Activated T-helper 1 cell treated with anti-CD3 and anti-CD28 coated beads, Interleukin-12 subunit alpha, Interleukin-12 subunit beta, Interleukin-2, Interleukin-4 antibody, amounts not matched to agents 30 ng/mL and 10 ng/mL and 1 ng/mL, durations not matched to agents 14 hours and 24 hours and 36 hours (primary cell): ENCODE results near the gene MFN2. TPM values are rescaled to one million over a fixed set of nuclear protein-coding genes. Genes with fewer than 3 reads are reported as not detected.
A peak's percentile ranks its signal among the peaks of the same experiment; 100 is the strongest.
"Not testable (repeated sequence)": the region's sequence is repeated elsewhere in the genome, so short reads cannot be mapped to it uniquely, and the experiment has no call there.

ENCODE experiments used
- DNase-seq: peaks from one replicate; pipeline ENCODE4 v3.0.0; 2021; ENCODE audit warnings: low spot score
- H3K27ac Mint-ChIP-seq: one replicate; pipeline ENCODE4 v1.8.0; 2021; ENCODE audit warnings: mild to moderate bottlenecking, mixed read lengths
- H3K27me3 Mint-ChIP-seq: one replicate; pipeline ENCODE4 v1.8.0; 2022; ENCODE audit warnings: mild to moderate bottlenecking, moderate library complexity, mixed read lengths; ENCODE audit not compliant: insufficient read depth
- H3K36me3 Mint-ChIP-seq: one replicate; pipeline ENCODE4 v1.8.0; 2021; ENCODE audit warnings: low read depth, mixed read lengths
- H3K4me1 Mint-ChIP-seq: one replicate; pipeline ENCODE4 v1.8.0; 2021; ENCODE audit warnings: low read depth, mixed read lengths
- H3K4me3 Mint-ChIP-seq: one replicate; pipeline ENCODE4 v1.8.0; 2021; ENCODE audit warnings: mild to moderate bottlenecking, moderate library complexity, mixed read lengths
- H3K9me3 Mint-ChIP-seq: one replicate; pipeline ENCODE4 v1.8.0; 2021; ENCODE audit warnings: mixed read lengths
- intact Hi-C: fragments of 100-400 bp; cut with micrococcal nuclease; formaldehyde crosslinking; loops from one replicate; pipeline ENCODE4 v1.15.1; 2024
- total RNA-seq: library from RNA; stranded (reverse); gene quantifications from 2 replicates; pipeline ENCODE4 v1.2.3, GENCODE V29; 2022

Gene MFN2
- total RNA-seq, 1 donor from 2014 or later: 88.1 TPM

GRCh38 chr1:12039824-12040456, 59.7 kb downstream of the MFN2 start:
- DNase-seq, H3K36me3 Mint-ChIP-seq, H3K27ac Mint-ChIP-seq, H3K9me3 Mint-ChIP-seq, H3K27me3 Mint-ChIP-seq, H3K4me3 Mint-ChIP-seq: not testable (repeated sequence)
- H3K4me1 Mint-ChIP-seq: peaks cover 47% of the 10 kb centered on the region
- intact Hi-C loops: loop anchor here (1.0 to 10.0 kb wide), 4 partner anchors 21 to 655 kb away; partner anchors contain the start of gene MIIP

DNA sequence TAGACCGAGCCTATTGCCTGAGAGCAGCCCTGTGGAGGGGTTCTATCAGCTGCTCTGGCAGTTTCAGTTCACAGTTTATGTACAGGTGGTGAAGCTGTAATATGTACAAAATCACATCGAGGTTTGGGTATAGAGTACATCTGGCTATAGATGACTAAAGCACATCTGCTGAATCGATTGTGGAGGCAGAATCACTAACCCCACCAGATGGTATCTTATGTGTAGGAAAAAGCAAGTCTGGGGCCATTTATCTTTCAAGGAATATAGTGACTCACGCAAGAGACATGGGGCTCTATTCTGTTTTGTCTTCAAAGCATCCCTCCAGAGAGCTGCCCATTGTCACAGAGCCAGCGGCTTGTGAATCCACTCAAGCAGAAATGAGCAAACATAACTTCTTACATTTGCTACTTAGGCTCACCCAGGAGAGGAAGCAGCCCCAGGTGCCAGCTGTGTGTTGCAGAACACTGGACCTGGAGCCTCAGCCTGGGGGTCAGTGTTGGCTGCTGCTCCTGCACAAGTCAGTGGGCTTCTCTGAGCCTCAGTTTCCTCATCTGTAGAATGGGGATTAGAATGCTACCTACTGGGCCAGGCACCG, 60.3 kb downstream of the MFN2 start:
- peak overlapping the region; percentile 29 for H3K27ac Mint-ChIP-seq
- H3K27me3 Mint-ChIP-seq: no peaks in the 10 kb centered on the region
- H3K9me3 Mint-ChIP-seq: no peaks in the 10 kb centered on the region
- no peak overlapping the region for H3K4me3 Mint-ChIP-seq
- no peak for DNase-seq
- intact Hi-C loops: loop anchor here (1.0 to 10.0 kb wide), 4 partner anchors 21 to 656 kb away; partner anchors contain the start of gene MIIP
- peaks cover 48% of the 10 kb centered on the region for H3K4me1 Mint-ChIP-seq
- peaks cover 3% of the 10 kb centered on the region for H3K36me3 Mint-ChIP-seq

DNA sequence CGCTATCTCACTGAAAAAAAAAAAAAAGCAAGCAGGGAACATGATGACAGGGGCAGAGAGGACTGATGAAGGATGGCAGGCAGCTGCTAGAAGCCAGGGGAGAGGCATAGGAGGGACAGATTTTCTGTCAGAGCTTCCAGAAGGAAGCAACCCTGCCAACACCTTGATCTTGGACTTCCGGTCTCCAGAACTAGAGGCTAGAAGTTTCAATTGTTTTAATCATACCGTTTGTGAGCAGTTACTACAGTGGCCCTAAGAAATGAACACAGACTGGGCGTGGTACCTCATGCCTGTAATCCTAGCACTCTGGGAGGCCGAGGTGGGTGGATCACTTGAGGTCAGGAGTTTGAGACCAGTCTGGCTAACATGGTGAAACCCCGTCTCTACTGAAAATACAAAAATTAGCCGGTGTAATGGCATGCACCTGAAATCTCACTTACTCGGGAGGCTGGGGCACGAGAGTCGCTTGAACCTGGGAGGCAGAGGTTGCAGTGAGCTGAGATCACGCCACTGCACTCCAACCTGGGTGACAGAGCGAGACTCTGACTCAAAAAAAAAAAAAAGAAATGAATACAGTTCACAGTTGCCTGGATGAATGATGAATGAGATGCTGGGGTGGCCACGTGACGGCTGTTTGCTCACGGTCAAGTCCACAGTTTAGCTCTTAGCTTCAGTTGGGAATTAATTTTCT, 64.1 kb downstream of the MFN2 start:
- DNase-seq, H3K36me3 Mint-ChIP-seq, H3K27me3 Mint-ChIP-seq, H3K9me3 Mint-ChIP-seq, H3K4me3 Mint-ChIP-seq, H3K27ac Mint-ChIP-seq: not testable (repeated sequence)
- intact Hi-C loops: loop anchor here (10.0 kb wide), 1 partner anchor 660 kb away; no protein-coding TSS in a partner anchor
- H3K4me1 Mint-ChIP-seq: peaks cover 26% of the 10 kb centered on the region

DNA sequence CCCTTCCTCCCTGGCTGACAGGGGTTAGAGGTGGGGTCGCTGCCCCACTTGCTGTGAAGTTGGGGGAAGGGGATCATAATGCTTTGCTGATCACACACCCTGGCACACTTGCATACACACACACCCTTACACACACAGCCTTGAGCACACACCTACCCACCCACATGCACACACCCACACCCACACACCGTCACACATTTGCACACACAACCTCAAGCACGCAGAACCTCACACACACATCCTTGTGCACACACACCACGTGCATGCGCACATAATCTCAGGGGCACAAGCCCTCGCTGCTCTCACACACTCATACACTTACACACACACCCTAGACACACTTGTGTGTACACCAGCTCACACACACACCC, 66.5 kb downstream of the MFN2 start:
- Mint-ChIP-seq H3K27me3 (no peaks in the 10 kb centered on the region), H3K36me3 (no peaks in the 10 kb centered on the region), H3K4me1 (peaks cover 12% of the 10 kb centered on the region), H3K4me3 (no peak overlapping the region), H3K9me3 (no peaks in the 10 kb centered on the region), H3K27ac (no peak overlapping the region)
- intact Hi-C loops: loop anchor here (1.0 to 10.0 kb wide), 11 partner anchors 8 to 662 kb away; partner anchors contain the start of gene MIIP
- no peak for DNase-seq

DNA sequence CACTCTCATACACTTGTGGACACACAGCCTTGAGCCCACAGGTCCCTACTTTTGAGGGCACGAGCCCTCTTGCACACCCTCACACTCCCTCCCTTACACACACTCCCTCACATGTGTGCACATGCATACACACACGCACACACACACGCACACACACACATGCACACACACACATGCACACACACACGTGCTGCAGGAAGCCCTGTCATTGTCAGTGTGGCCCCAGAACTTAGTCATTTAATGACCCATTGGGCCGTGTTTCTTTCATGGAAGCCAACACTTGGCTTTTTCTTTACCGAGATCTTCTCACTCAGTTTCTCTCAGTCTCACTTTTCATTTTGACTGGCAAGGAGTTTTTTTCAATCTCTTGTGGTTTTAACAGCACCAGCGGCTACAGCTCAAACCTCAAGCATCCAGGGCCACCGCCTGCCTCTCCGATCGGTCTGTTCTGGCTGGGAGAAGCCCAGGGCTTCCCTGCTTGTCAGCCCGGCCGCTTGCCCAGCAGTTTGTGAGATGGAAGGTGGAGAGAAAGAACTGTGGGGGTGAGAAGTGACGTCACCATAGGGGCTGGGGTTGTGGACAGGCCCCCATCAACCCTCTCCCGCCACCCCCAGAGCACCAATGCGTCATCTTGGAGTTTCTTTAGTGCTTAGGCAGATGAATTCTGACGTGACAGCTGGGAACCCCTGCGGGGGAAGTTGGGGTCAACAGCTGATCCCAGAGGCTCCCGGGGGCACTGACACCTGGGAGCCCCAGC, 67.1 kb downstream of the MFN2 start:
- no peaks in the 10 kb centered on the region for H3K36me3 Mint-ChIP-seq
- no peaks in the 10 kb centered on the region for H3K9me3 Mint-ChIP-seq
- intact Hi-C loops: loop anchor here (1.0 to 10.0 kb wide), 11 partner anchors 9 to 662 kb away; partner anchors contain the start of gene MIIP
- peaks cover 18% of the 10 kb centered on the region for H3K4me1 Mint-ChIP-seq
- DNase-seq: peak; percentile 71
- H3K27ac Mint-ChIP-seq: no peak overlapping the region
- H3K4me3 Mint-ChIP-seq: no peak overlapping the region
- H3K27me3 Mint-ChIP-seq: no peaks in the 10 kb centered on the region

DNA sequence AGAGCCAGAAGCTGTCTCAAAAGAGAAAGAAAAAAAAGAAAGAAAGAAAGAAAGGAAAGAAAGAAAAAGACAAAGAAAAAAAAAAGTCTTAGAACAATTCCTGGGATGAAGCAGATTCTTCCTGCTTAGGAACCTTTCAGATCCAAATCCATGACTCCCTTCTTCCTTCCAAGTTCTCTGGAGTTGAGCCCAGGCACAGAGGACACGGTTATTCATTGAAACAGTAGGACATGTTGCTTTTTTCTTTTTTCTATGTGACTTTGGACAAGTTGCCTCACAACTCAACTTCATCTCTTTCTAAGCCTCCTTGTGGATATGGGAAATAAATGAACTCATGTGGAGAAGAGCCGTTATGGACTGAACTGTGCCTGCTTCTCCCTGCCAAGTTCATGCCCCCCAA, 68.1 kb downstream of the MFN2 start:
- no peaks in the 10 kb centered on the region for H3K27me3 Mint-ChIP-seq
- no peak overlapping the region for H3K4me3 Mint-ChIP-seq
- intact Hi-C loops: loop anchor here (5.0 to 10.0 kb wide), 3 partner anchors 114 to 664 kb away; no protein-coding TSS in a partner anchor
- H3K27ac Mint-ChIP-seq: no peak overlapping the region
- no peaks in the 10 kb centered on the region for H3K9me3 Mint-ChIP-seq
- peaks cover 25% of the 10 kb centered on the region for H3K4me1 Mint-ChIP-seq
- no peaks in the 10 kb centered on the region for H3K36me3 Mint-ChIP-seq
- no peak for DNase-seq

GRCh38 chr1:12049616-12050015, 69.4 kb downstream of the MFN2 start:
- DNase-seq: no peak
- intact Hi-C loops: loop anchor here (5.0 to 10.0 kb wide), 3 partner anchors 113 to 665 kb away; no protein-coding TSS in a partner anchor
- Mint-ChIP-seq H3K36me3 (no peaks in the 10 kb centered on the region), H3K27ac (no peak overlapping the region), H3K4me3 (no peak overlapping the region), H3K27me3 (no peaks in the 10 kb centered on the region), H3K4me1 (peaks cover 30% of the 10 kb centered on the region), H3K9me3 (no peaks in the 10 kb centered on the region)

GRCh38 chr1:12051361-12051760, 71.1 kb downstream of the MFN2 start:
- Mint-ChIP-seq H3K27me3 (no peaks in the 10 kb centered on the region), H3K27ac (no peak overlapping the region), H3K4me3 (no peak overlapping the region), H3K36me3 (peaks cover under 1% of the 10 kb centered on the region), H3K9me3 (no peaks in the 10 kb centered on the region), H3K4me1 (peaks cover 40% of the 10 kb centered on the region)
- DNase-seq: no peak
- intact Hi-C loops: no loop called here

GRCh38 chr1:12052008-12052573, 71.8 kb downstream of the MFN2 start:
- H3K36me3 Mint-ChIP-seq: peaks cover 1% of the 10 kb centered on the region
- intact Hi-C loops: no loop called here
- H3K27ac Mint-ChIP-seq: no peak overlapping the region
- no peaks in the 10 kb centered on the region for H3K27me3 Mint-ChIP-seq
- peaks cover 48% of the 10 kb centered on the region for H3K4me1 Mint-ChIP-seq
- no peak for DNase-seq
- H3K9me3 Mint-ChIP-seq: no peaks in the 10 kb centered on the region
- H3K4me3 Mint-ChIP-seq: no peak overlapping the region

DNA sequence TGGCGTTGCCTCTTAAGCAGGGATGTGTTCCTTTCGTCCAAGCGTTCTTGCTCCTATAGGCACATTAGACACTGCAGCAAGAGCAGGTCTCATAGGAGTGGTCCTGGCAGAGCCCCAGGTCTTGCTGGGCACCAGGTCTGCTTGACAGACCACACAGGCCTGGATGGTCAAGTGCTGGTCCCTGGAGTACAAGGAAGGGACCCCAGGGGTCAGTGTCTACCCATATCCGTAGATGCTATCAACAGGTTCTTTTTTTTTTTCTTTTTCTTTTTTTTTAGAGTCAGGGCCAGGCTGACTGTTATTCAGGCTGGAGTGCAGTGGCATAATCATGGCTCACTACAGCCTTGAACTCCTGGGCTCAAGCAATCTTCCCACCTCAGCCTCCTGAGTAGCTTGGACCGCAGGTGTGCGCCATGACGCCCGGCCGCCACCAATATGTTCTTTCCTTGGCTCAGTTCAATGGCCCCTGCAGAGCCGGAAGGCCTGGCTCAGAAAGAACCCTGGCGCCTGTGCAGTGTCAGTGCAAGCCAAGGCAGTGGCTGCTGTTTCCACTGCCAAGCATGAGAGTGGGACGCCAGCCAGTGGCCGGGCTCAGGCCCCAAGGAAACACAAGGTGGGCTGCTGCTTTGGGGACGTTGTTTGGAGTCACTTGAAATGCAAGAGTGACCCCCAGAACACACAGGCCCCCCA, 72.9 kb downstream of the MFN2 start:
- Mint-ChIP-seq H3K27me3 (no peaks in the 10 kb centered on the region), H3K36me3 (peaks cover 1% of the 10 kb centered on the region), H3K27ac (peak overlapping the region; percentile 7), H3K4me3 (no peak overlapping the region), H3K4me1 (peaks cover 58% of the 10 kb centered on the region), H3K9me3 (no peaks in the 10 kb centered on the region)
- no peak for DNase-seq
- intact Hi-C loops: no loop called here

- H3K9me3 Mint-ChIP-seq: no peaks in the 10 kb centered on the region
- H3K27me3 Mint-ChIP-seq: no peaks in the 10 kb centered on the region
- H3K4me1 Mint-ChIP-seq: peaks cover 66% of the 10 kb centered on the region
- no peak overlapping the region for H3K27ac Mint-ChIP-seq
- no peak overlapping the region for H3K4me3 Mint-ChIP-seq
- intact Hi-C loops: no loop called here
- peaks cover 1% of the 10 kb centered on the region for H3K36me3 Mint-ChIP-seq
- DNase-seq: no peak
Observed at GRCh38 chr1:12053752-12054548, 73.7 kb downstream of the MFN2 start.
